NCI-H446 treated with DMSO at 0.1 percent for 48 hours (cell line): ENCODE measurements around the gene SPATS2.

Experiments used
- DNase-seq: peaks from one replicate; lab custom pipeline; 2025; lab: John Stamatoyannopoulos, UW

SPATS2 gene

DNA sequence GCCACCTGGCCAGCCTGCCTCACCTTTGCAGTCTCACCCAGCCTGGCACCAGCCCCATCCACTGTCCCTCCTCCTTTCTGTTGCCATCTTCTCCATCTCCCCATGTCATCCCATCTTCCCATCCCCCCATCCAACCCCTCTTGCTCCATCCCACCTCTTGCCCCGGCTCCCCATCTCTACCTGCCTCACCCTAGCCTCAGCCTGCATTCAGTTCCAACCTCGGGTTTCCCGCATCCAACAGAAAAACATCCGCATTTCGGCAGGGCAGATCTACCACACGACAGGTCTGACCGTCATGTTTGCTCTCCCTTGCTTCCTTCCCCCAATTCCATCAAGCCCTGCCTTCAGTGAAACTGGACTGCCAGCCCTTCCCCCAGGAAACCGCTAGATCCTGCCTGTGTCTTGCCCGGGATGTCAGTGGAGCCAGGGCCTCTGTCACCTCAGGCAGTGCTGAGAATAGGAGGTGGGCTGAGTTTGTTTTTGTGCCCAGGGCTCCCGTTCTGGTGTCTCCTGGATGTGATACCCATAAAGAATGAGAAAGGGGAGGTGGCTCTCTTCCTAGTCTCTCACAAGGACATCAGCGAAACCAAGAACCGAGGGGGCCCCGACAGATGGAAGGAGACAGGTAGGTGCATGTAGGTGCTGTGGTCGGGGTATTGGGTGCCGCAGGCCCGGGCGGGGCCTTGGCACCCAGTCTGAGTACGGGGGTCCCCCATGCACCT is 174.0 kb downstream of the SPATS2 start:
- no peak for DNase-seq

DNA sequence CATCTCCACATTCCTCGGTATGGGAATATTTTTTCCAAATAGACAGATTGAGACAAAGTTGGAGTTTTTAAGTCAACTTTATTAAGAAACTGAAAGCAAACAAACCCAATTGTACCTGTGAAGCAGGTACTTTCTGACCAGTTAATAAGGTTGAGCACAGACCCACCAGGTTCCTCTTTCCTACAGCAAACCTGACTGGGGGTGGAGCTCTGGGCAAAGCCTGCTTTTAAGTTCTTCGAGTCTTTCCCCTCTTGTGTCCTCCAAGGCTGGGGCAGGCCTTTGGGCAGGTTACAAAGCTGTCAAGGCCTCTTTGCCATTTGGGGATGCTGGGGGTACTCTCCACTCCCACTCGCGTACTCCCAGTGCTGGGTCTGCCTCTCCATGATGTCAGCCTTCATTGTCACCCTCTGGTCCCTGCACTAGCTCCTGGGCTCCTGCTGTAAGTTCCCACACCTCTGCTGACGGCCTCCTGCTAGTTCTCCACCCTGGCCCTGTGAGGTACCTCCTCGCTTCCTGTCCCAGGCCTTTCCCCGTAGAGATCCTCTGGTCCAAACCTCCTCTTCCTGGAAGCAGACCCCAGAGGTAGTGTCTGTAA is 174.7 kb downstream of the SPATS2 start:
- DNase-seq = no peak

DNA sequence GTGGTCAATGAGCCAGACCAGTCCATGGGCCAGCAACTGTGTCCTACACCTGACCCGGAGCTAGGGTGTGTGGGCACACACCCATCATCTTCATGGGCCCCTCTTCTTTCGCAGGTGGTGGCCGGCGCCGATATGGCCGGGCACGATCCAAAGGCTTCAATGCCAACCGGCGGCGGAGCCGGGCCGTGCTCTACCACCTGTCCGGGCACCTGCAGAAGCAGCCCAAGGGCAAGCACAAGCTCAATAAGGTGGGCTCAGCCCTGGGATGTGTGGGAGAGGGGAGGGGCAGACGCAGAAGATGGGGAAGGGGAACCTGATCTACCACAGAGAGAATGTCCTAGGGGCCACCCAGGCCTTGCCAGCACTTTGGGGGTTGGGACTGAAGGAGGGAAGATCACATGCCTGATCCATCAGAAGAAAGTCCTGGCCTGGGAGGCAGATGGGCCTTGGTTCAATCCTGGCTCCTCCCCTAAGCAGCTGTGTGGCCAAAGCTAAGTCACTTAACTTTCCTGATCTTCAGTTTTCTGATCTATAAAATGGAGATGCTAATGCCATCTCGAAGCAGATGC is 175.4 kb downstream of the SPATS2 start:
- DNase-seq = no peak

DNA sequence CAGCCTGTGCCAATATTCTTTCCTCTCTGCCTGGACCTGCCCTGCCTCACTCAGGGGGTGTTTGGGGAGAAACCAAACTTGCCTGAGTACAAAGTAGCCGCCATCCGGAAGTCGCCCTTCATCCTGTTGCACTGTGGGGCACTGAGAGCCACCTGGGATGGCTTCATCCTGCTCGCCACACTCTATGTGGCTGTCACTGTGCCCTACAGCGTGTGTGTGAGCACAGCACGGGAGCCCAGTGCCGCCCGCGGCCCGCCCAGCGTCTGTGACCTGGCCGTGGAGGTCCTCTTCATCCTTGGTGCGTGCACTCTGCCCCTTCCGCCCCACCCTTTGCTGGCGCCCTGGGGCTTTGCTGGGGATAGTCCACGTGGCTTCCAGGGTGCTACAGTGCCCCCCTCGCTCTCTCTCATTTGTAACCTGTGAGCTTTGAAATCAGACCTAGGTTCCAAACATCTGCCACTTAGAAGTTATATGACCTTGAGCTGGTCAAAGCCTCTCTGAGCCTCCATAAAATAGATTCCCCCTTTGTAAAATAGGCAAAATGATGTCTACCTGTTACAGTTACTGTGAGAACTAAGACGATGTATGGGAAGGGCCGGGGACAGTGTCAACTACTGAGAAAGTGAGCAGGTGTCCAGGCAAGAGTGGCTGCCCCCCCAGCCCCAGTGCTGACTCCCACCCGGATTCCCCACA is 176.1 kb downstream of the SPATS2 start:
- DNase-seq = no peak

DNA sequence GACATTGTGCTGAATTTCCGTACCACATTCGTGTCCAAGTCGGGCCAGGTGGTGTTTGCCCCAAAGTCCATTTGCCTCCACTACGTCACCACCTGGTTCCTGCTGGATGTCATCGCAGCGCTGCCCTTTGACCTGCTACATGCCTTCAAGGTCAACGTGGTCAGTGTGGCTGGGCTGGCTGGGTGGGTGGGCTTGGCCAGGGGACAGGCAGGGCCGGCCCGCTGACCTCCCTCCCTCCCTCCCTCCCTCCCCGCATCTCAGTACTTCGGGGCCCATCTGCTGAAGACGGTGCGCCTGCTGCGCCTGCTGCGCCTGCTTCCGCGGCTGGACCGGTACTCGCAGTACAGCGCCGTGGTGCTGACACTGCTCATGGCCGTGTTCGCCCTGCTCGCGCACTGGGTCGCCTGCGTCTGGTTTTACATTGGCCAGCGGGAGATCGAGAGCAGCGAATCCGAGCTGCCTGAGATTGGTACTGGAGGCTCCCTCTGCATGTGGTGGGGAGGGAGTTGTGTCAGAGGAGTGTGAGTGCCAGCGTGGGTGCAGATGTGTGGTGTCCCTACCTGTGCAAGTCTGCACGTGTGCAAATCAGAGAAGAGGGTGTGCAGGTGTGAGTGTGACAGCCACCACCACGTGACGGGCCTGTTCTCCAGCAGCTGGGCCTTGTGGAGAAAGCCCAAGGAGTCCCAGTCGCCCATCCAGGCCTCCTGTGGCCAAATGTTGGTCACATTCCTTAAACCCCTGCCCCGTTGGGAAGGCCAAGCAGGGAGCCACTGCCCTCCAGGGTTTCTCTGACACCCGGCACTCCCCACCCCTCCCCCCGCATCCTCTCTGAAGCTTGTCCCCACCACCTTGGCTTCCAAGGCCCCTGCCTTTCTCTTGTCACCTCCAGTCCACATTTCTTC is 176.9 kb downstream of the SPATS2 start:
- DNase-seq = no peak

DNA sequence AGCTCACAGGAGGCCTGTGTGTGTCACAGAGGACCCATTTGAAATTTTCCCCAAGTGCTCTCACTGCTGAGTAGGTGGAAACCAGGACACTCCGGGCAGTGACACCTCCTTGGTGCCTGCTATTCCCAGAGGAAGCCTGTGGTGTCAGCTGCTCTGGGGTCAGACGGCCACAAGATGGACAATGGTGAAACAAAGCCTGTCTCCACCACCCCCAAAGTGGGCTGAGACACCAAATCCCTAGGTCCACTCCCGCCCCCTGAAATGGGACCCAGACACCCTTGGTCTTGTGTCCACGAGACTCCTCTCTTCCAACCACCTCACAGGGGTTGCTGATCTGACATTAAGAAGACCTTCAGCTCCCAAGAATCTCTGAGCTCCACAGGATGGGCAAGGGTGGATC is 178.6 kb downstream of the SPATS2 start:
- no peak for DNase-seq

DNA sequence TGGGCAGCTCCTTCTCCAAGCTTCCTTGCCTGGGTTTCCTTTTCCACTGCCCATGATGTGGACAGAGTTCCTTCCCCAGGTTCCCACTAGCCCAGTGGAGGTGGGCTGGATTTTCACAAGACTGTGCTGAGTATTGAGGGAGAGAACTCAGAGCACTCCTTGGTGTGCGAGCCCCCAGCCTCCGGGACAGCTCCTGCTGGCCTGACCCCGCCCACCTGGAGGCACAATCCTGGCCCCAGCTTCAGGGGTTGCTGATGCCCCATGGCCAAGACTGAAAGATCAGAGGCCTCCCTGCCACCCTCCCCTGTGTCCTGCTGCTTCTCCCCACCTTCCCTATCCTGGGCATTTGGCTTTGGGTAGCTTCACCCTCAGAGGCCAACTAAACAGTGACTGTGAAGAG is 179.2 kb downstream of the SPATS2 start:
- no peak for DNase-seq

DNA sequence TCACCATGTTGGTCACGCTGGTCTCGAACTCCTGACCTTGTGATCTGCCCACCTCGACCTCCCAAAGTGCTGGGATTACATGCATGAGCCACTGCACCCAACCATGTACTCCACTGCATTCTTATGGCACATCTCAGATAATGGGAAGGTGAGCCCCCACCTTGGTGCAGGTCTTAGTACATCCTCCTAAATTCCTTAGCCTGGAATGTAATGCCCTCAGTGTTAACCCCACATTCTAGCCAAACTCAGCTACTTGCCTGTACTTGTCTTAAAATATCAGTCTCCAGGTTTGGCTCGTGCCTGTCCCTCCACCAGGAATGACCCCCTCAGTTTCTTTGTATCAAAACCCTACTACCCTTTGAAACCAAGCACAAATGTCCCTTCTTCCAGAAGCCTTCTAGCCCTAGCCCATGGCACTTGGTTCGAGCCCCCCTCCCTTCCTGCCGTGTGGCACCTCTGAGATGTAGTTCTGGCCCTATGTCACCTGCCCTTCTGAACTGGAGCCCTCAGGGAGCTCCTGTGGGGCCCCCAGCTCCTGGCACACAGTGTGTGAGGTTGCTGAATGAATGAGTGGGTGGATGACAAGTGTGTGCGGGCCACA is 179.9 kb downstream of the SPATS2 start:
- DNase-seq = no peak

DNA sequence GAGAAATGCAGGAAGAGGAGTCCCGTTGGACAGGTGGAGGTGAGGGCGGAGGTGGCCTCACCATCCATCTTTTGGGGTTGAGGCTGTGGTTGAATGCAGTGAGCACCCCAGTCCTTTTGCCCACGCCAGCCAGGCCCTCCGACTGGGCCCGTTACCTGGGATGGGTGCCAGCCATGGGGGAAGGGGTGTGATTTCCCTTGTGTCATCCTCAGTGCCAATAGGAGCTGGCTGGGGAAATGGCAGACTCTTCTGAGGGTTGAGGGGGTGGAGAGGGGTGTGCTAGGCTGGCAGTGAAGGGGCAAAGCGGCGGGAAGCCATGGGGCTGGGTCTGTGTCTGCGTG is 181.2 kb downstream of the SPATS2 start:
- no peak for DNase-seq

DNA sequence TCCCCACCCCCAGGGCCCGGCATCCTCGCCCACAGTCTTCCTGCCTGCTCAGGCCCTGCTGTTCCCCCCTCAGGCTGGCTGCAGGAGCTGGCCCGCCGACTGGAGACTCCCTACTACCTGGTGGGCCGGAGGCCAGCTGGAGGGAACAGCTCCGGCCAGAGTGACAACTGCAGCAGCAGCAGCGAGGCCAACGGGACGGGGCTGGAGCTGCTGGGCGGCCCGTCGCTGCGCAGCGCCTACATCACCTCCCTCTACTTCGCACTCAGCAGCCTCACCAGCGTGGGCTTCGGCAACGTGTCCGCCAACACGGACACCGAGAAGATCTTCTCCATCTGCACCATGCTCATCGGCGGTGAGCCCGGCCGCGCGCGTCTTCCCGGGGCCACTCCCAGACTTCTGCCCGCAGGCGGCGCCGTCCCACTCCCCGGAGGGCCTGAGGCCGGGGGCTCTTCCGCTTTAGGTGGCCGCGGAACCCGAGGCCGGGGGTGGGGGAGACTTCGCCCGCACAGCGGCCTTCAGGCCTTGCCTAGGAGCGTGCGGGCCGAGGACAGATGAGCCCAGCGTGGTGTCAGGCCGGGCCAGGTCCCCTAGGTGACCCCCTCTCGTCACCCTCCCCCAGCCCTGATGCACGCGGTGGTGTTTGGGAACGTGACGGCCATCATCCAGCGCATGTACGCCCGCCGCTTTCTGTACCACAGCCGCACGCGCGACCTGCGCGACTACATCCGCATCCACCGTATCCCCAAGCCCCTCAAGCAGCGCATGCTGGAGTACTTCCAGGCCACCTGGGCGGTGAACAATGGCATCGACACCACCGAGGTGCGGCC is 181.8 kb downstream of the SPATS2 start:
- no peak for DNase-seq

DNA sequence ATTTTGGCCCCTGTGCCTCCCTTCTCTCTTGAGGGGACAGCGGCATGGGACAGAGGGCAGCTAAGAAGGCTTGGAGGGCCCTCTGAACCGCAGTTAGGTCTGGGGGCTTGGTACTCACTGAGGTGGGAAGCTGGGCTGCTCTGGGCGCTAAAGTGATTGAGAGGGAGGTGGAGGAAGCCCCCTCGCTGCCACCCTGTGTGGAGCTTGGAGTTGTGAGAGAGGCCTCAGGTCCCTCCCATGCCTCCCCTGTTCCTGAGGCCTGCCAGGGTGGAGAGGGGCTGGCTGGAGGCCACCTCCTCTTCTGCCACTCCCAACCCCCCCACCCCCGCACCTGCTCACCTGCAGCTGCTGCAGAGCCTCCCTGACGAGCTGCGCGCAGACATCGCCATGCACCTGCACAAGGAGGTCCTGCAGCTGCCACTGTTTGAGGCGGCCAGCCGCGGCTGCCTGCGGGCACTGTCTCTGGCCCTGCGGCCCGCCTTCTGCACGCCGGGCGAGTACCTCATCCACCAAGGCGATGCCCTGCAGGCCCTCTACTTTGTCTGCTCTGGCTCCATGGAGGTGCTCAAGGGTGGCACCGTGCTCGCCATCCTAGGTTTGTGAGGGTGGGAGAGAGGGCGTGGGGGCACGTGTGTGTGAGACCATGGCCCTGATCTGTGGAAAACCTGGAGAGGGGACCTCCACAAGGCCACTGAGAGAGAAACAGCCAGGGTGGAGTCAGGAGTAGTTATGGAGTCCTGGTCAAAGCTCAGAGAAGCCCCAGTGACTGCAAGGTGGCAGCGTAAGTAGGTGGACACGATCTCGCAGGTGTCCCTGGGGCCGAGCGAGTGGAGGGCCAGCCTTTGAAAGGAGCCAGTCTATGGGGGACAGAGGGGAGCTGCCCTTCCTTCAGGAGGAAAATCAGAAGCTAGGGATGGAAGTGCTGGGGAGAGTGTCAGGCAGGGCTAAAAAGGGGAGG is 182.8 kb downstream of the SPATS2 start:
- DNase-seq = no peak

DNA sequence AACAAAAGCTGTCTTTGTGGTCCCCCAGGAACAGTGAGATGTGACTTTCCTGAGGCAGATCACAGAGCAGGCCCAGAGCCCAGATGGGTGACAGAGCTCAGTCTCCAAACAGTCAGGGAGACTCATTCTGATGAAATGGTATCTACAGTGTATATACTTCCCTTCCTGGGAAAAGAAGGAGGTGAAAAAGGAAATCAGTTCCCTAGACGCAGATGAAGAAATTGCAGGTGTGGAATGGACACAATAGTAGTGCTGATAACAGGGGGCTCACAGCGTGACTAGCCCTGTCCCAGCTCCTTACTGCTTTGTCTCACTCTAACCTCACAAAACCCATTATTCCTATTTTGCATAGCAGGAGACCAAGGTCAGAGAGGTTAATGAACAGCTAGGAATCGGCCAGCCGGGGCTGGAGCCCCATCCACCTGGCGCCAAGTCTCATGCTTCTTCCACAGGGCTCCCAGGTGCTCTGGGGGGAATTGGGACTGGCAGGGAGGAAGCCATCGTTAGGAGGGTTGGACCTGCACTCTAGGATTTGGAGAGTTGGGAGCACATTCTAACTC is 183.5 kb downstream of the SPATS2 start:
- no peak for DNase-seq

DNA sequence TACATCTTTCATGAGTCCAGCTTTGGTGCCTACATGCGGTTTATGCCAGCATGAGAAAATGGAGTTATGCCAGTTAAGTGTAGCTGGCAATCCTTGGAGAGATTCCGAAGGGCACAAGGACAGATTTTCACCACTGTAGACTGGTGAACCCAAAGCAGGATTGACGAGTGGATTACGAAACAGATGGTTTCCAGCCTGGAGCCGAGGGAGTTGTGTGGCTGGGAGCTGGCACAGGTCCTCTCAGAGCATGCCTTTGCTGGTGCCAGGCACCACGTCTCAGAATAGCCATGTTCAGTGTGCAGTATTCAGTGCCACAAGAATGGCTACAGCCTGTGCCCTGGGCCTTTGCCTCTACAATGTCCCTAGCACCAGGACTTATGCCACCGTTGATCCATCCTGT is 184.8 kb downstream of the SPATS2 start:
- no peak for DNase-seq

DNA sequence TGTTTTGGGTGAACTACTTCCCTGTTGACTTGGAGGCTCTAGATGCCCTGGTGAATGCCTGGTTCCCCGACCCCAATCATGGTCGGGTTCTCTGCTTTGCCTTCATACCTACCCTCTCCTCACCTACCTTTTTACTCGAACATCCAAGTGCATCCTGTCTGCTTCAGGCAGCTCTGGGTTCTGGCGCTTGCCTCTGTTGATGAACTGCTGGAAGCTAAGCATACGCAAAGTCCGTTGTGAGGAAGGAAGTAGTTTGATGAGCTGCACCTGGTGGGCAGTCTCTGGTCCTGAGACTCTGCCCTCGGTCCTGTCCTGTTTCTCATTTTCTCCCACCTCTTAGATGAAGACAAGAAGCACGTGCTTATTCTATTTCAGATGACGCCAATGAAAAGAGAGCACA is 185.2 kb downstream of the SPATS2 start:
- no peak for DNase-seq

DNA sequence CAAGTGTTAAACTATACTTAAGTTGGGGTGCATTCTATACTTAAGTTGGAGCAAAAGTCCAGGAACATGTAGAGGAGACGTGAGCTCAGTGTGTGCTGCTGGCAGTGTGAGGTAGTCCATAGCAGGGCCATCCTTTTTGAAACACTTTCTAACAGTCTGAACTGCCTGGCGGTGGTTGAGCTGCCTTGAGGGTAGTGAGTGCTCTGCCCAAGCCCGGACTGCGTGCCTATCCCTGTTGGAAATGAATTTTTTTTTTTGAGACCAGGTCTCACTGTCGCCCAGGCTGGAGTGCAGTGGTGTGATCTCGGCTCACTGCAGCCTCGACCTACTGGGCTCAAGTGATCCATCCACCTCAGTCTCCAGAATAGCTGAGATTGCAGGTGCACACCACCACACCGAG is 185.6 kb downstream of the SPATS2 start:
- no peak for DNase-seq

DNA sequence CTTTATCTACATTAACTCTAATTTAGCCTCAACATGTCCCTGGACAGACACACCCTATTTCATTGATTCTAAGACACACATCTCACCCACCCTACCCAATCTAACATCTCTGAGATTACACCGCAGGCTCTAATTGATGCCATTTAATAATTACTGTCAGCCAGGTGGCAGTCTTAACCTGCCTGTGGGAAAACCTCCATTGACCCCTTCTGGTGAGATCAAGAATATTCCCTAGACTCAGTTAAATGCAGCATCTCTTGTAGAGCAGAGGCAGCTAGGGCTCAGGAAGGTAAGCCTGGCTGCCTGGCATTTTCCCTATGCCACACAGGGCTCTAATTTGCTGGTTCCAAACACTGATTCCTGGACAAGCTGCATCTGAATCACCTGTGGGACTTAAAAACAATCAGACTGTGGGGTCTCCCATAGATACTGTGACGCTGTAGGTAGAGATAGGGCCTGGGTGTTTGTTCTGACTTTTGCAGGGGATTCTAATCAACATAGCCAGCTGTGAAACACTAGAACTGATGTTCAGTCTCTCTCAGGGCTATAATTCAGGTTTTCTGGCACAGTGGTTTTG is 186.3 kb downstream of the SPATS2 start:
- no peak for DNase-seq

DNA sequence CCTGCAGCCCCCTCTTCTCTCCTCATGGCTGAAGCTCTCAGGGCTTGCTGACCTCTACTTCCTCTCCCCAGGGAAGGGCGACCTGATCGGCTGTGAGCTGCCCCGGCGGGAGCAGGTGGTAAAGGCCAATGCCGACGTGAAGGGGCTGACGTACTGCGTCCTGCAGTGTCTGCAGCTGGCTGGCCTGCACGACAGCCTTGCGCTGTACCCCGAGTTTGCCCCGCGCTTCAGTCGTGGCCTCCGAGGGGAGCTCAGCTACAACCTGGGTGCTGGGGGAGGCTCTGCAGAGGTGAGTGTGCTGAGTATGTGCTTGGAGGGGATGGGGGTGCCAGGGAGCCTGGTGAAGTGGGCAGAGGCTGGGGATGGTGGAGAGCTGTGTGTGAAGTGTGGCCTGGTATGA is 187.0 kb downstream of the SPATS2 start:
- DNase-seq = no peak

DNA sequence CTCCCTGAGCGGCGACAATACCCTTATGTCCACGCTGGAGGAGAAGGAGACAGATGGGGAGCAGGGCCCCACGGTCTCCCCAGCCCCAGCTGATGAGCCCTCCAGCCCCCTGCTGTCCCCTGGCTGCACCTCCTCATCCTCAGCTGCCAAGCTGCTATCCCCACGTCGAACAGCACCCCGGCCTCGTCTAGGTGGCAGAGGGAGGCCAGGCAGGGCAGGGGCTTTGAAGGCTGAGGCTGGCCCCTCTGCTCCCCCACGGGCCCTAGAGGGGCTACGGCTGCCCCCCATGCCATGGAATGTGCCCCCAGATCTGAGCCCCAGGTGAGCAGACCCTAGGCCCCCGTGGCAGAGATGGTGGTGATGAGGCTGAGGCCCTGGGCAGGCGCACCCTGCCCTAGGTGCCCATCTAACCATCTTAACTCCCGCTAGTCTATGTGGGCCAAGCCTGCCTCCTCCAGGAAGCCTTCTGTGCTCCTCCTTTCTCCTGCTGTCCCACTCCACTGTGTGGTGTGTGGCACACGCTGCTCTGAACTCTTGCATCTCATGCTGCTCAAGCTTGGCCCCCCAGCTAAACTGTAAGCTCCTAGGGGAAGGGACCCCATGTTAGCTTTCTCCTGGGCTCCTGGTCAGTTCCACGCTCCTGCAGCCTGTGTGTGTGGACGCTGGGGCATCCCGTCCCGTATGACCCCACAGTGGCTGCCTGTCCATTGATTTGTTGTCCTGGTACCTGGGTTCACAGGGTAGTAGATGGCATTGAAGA is 188.5 kb downstream of the SPATS2 start:
- no peak for DNase-seq
